HFFc6 (cell line): Measurements from ENCODE around the gene PGLYRP3. TPM values are rescaled to one million over a fixed set of nuclear protein-coding genes. Genes with fewer than 3 reads are reported as not detected.

ENCODE experiments used
- DNase-seq: peaks from one replicate; pipeline ENCODE4 v3.0.0-alpha.2; 2018
- H3K27ac Mint-ChIP-seq: 2 replicates; pipeline ENCODE4 v1.8.0; 2020; ENCODE audit warnings: mild to moderate bottlenecking, mixed read lengths
- H3K27me3 Mint-ChIP-seq: 2 replicates; pipeline ENCODE4 v1.8.0; 2021; ENCODE audit warnings: mild to moderate bottlenecking, moderate library complexity, mixed read lengths; ENCODE audit not compliant: insufficient read depth
- H3K36me3 Mint-ChIP-seq: 2 replicates; pipeline ENCODE4 v1.8.0; 2021; ENCODE audit warnings: low read depth, mixed read lengths
- H3K4me1 Mint-ChIP-seq: 2 replicates; pipeline ENCODE4 v1.8.0; 2020; ENCODE audit warnings: low read depth, mixed read lengths
- H3K4me3 Mint-ChIP-seq: 2 replicates; pipeline ENCODE4 v1.8.0; 2020; ENCODE audit warnings: mild to moderate bottlenecking, moderate library complexity, mixed read lengths
- H3K9me3 Mint-ChIP-seq: 2 replicates; pipeline ENCODE4 v1.8.0; 2020; ENCODE audit warnings: mild to moderate bottlenecking, mixed read lengths
- CTCF ChIP-seq: fragments of 200-600 bp; sonication (generic); IDR thresholded peaks from 2 replicates; pipeline ENCODE4 v1.5.0; 2021; ENCODE audit warnings: antibody characterized with exemption, mild to moderate bottlenecking
- total RNA-seq, 6 experiments: library from RNA; stranded (reverse); fragmentation: NEBNext Ultra II Directional; extraction: Animal tissue kit (Norgen Biotek cat#: 25700); gene quantifications; 2 replicates in 1 of 6; 3 replicates in 5 of 6; pipeline ENCODE4 v1.2.3, GENCODE V29; 2021

The PGLYRP3 gene
- total RNA-seq, 6 experiments from 2014 or later: not detected

GRCh38 chr1:153250166-153250565, 62.6 kb downstream of the PGLYRP3 start:
- no peak for DNase-seq
- no peak for TF ChIP-seq CTCF
- Mint-ChIP-seq H3K4me1 (no peaks in the 10 kb centered on the region), H3K9me3 (no peaks in the 10 kb centered on the region), H3K27me3 (peaks cover 1% of the 10 kb centered on the region; the same call in 1 of the 2 replicates), H3K27ac (no peak overlapping the region), H3K4me3 (no peak overlapping the region), H3K36me3 (no peaks in the 10 kb centered on the region)

GRCh38 chr1:153248176-153248879, 64.4 kb downstream of the PGLYRP3 start:
- peaks cover 1% of the 10 kb centered on the region; the same call in 1 of the 2 replicates for H3K27me3 Mint-ChIP-seq
- no peaks in the 10 kb centered on the region for H3K9me3 Mint-ChIP-seq
- TF ChIP-seq CTCF: no peak
- no peak overlapping the region for H3K4me3 Mint-ChIP-seq
- DNase-seq: no peak
- H3K27ac Mint-ChIP-seq: no peak overlapping the region
- H3K4me1 Mint-ChIP-seq: no peaks in the 10 kb centered on the region
- H3K36me3 Mint-ChIP-seq: no peaks in the 10 kb centered on the region

Other genes starting within 250 kb of the PGLYRP3 start
- not detected for gene SPRR2B, start 241.3 kb downstream of the PGLYRP3 start, total RNA-seq
- gene SPRR2E, start 218.4 kb downstream of the PGLYRP3 start, total RNA-seq: not detected
- gene SPRR2F, start 199.4 kb downstream of the PGLYRP3 start, total RNA-seq: not detected
- gene SPRR2G, start 162.1 kb downstream of the PGLYRP3 start, total RNA-seq: not detected
- not detected for gene LELP1, start 109.5 kb downstream of the PGLYRP3 start, total RNA-seq
- gene PRR9, start 95.4 kb downstream of the PGLYRP3 start, total RNA-seq: not detected
- gene LORICRIN, start 53.3 kb downstream of the PGLYRP3 start, total RNA-seq: not detected
- not detected for gene PGLYRP4, start 35.9 kb upstream of the PGLYRP3 start, total RNA-seq
- not detected for gene S100A9, start 44.9 kb upstream of the PGLYRP3 start, total RNA-seq
- gene S100A12, start 62.7 kb upstream of the PGLYRP3 start, total RNA-seq: not detected
- gene S100A8, start 78.1 kb upstream of the PGLYRP3 start, total RNA-seq: not detected
- not detected for gene S100A7A, start 103.6 kb upstream of the PGLYRP3 start, total RNA-seq
- gene S100A7, start 147.7 kb upstream of the PGLYRP3 start, total RNA-seq: not detected
- 1,000 to 10,000 TPM; 1,971 to 2,311 (median 2,129) TPM for gene S100A6, start 223.0 kb upstream of the PGLYRP3 start, total RNA-seq
- 1 to 10 TPM in 1 of 6 experiments, under 1 TPM in 5; 0.40 to 1.2 (median 0.71) TPM for gene S100A5, start 228.0 kb upstream of the PGLYRP3 start, total RNA-seq
- 100 to 1,000 TPM; 394 to 846 (median 814) TPM for gene S100A4, start 232.9 kb upstream of the PGLYRP3 start, total RNA-seq
- gene S100A3, start 236.3 kb upstream of the PGLYRP3 start, total RNA-seq: 1 to 10 TPM; 3.4 to 5.6 (median 5.1) TPM